ENCODE results near the gene WIPF2.

GRCh38 chr17:40209404-40210093 is 9.6 kb upstream of the WIPF2 start:
- TF ChIP-seq CTCF (IDR thresholded peaks at IDR 0.05) (no peak), POLR2A (IDR thresholded peaks at IDR 0.05) (no peak)
